ENCODE results near the gene MT4.

The MT4 gene

GRCh38 chr16:56525236-56525635 is 39.6 kb upstream of the MT4 start:
- no peak for DNase-seq (ENCODE audit: low read depth, low spot score)
- in situ Hi-C loops (cut with HindIII; ENCODE audit: low sequenced_read_pairs): no loop called here
- H3K4me3 ChIP-seq (ENCODE audit: low read depth, low read length): no peak overlapping the region
- TF ChIP-seq, protein P1, sequence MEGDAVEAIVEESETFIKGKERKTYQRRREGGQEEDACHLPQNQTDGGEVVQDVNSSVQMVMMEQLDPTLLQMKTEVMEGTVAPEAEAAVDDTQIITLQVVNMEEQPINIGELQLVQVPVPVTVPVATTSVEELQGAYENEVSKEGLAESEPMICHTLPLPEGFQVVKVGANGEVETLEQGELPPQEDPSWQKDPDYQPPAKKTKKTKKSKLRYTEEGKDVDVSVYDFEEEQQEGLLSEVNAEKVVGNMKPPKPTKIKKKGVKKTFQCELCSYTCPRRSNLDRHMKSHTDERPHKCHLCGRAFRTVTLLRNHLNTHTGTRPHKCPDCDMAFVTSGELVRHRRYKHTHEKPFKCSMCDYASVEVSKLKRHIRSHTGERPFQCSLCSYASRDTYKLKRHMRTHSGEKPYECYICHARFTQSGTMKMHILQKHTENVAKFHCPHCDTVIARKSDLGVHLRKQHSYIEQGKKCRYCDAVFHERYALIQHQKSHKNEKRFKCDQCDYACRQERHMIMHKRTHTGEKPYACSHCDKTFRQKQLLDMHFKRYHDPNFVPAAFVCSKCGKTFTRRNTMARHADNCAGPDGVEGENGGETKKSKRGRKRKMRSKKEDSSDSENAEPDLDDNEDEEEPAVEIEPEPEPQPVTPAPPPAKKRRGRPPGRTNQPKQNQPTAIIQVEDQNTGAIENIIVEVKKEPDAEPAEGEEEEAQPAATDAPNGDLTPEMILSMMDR (IDR thresholded peaks at IDR 0.05; ENCODE audit: low read depth, low read length): no peak

- H3K4me3 ChIP-seq (ENCODE audit: low read depth, low read length): no peak overlapping the region
- TF ChIP-seq, protein P1 (IDR thresholded peaks at IDR 0.05; ENCODE audit: low read depth, low read length): no peak
- in situ Hi-C loops (cut with HindIII; ENCODE audit: low sequenced_read_pairs): no loop called here
- no peak for DNase-seq (ENCODE audit: low read depth, low spot score)
Observed at GRCh38 chr16:56530872-56531271, 34.0 kb upstream of the MT4 start.

- TF ChIP-seq, protein P1 (IDR thresholded peaks at IDR 0.05; ENCODE audit: low read depth, low read length): no peak
- H3K4me3 ChIP-seq (ENCODE audit: low read depth, low read length): no peak overlapping the region
- no peak for DNase-seq (ENCODE audit: low read depth, low spot score)
- in situ Hi-C loops (cut with HindIII; ENCODE audit: low sequenced_read_pairs): no loop called here
Observed at GRCh38 chr16:56532714-56533113, 32.2 kb upstream of the MT4 start.

- in situ Hi-C loops (cut with HindIII; ENCODE audit: low sequenced_read_pairs): no loop called here
- no peak overlapping the region for H3K4me3 ChIP-seq (ENCODE audit: low read depth, low read length)
- TF ChIP-seq, protein P1 (IDR thresholded peaks at IDR 0.05; ENCODE audit: low read depth, low read length): no peak
- DNase-seq (ENCODE audit: low read depth, low spot score): no peak
Observed at GRCh38 chr16:56534847-56535383, 30.0 kb upstream of the MT4 start.

DNA sequence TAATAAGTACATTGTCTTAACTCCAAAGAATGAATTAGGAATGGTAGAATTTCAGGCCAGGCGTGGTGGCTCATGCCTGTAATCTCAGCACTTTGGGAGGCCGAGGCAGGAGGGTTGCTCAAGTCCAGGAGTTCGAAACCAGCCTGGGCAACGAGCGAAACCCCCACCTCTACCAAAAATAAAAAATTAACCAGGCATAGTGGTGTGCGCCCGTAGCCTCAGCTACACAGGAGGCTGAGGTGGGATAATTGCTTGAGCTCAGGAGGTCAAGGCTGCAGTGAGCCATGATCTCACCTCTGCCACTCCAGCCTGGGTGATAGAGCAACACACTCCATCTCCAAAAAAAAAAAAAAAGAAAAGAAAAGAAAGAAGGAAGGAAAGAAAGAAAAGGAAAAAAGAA is 26.5 kb upstream of the MT4 start:
- no peak for DNase-seq (ENCODE audit: low read depth, low spot score)
- H3K4me3 ChIP-seq (ENCODE audit: low read depth, low read length): no peak overlapping the region
- in situ Hi-C loops (cut with HindIII; ENCODE audit: low sequenced_read_pairs): no loop called here
- TF ChIP-seq, protein P1 (IDR thresholded peaks at IDR 0.05; ENCODE audit: low read depth, low read length): no peak

DNA sequence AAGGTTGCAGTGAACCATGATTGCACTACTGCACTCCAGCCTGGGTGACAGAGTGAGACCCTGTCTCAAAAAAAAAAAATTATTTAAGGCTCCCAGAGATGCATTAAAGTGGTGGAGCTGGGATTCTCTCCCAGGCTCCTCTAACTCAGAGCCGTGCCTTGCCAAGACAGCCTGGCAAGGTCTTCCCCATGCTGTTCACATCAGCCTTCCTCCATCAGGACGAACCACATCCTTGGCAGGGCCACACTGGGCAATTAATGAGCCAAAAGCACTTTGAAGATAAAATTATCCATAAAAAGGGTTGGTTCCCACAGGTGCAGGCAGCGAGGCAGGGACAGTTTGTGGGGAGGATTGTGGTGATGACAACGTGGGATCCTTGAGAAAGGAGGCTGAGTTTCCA is 25.2 kb upstream of the MT4 start:
- DNase-seq (ENCODE audit: low read depth, low spot score): no peak
- in situ Hi-C loops (cut with HindIII; ENCODE audit: low sequenced_read_pairs): no loop called here
- no peak overlapping the region for H3K4me3 ChIP-seq (ENCODE audit: low read depth, low read length)
- TF ChIP-seq, protein P1 (IDR thresholded peaks at IDR 0.05; ENCODE audit: low read depth, low read length): no peak

GRCh38 chr16:56542039-56542438 is 22.8 kb upstream of the MT4 start:
- H3K4me3 ChIP-seq (ENCODE audit: low read depth, low read length): no peak overlapping the region
- no peak for DNase-seq (ENCODE audit: low read depth, low spot score)
- in situ Hi-C loops (cut with HindIII; ENCODE audit: low sequenced_read_pairs): no loop called here
- TF ChIP-seq, protein P1 (IDR thresholded peaks at IDR 0.05; ENCODE audit: low read depth, low read length): no peak
